Tibial nerve (tissue), 4 donors: ENCODE data around the gene ATP5MC2. TPM values are rescaled to one million over a fixed set of nuclear protein-coding genes. Genes with fewer than 3 reads are reported as not detected.

Experiments
- DNase-seq, 2 donors: peaks; one replicate each; pipeline ENCODE4 v3.0.0-alpha.2; 2019; ENCODE audit warnings: low spot score in 2 of 2
- H3K27ac ChIP-seq, 4 donors: fragments of 200-600 bp; sonication (generic) in 3 of 4; one replicate each; pipeline ENCODE4 v1.5.1; 2017 to 2019; ENCODE audit warnings: mild to moderate bottlenecking in 1 of 4
- H3K27me3 ChIP-seq, 2 donors: fragments of 200-600 bp; sonication (generic) in 1 of 2; one replicate each; pipeline versions ENCODE4 v1.5.1 to v1.6.0; 2017 to 2019
- H3K36me3 ChIP-seq, 3 donors: fragments of 200-600 bp; sonication (generic); one replicate each; pipeline ENCODE4 v1.5.1; 2018 to 2019
- H3K4me1 ChIP-seq, 4 donors: fragments of 200-600 bp; sonication (generic) in 3 of 4; one replicate each; pipeline ENCODE4 v1.5.1; 2017 to 2019
- H3K4me3 ChIP-seq, 4 donors: fragments of 200-600 bp; sonication (generic) in 3 of 4; one replicate each; pipeline ENCODE4 v1.5.1; 2017 to 2019; ENCODE audit warnings: mild to moderate bottlenecking in 1 of 4, moderate library complexity in 1 of 4
- H3K9me3 ChIP-seq, 4 donors: fragments of 200-600 bp; sonication (generic) in 3 of 4; one replicate each; pipeline ENCODE4 v1.5.1; 2017 to 2019
- CTCF ChIP-seq, 5 experiments: fragments of 200-600 bp in 3 of 5; fragments of 450-650 bp in 2 of 5; sonication (generic) in 3 of 5; IDR thresholded peaks; one replicate each; pipeline ENCODE4 v1.5.1; 2016 to 2019; ENCODE audit warnings: antibody characterized with exemption in 5 of 5, mild to moderate bottlenecking in 3 of 5, moderate library complexity in 2 of 5
- EP300 ChIP-seq, 2 donors: sonication (generic); formaldehyde crosslinking; IDR thresholded peaks; one replicate each; pipeline ENCODE4 v1.6.1; 2017; ENCODE audit warnings: antibody characterized with exemption in 2 of 2, mild to moderate bottlenecking in 1 of 2
- POLR2A ChIP-seq, 2 donors: fragments of 450-650 bp; IDR thresholded peaks; one replicate each; pipeline ENCODE4 v1.6.1; 2017; ENCODE audit warnings: antibody characterized with exemption in 2 of 2, mild to moderate bottlenecking in 2 of 2, moderate library complexity in 2 of 2
- WGBS, 2 donors: methylation state at CpG; one replicate each; pipeline ENCODE4 v1.1.5; 2018; 5-methylcytosine and 5-hydroxymethylcytosine counted together
- total RNA-seq, 4 donors: library from RNA; depleted of rRNA; stranded (reverse); fragments of >200 nt; gene quantifications; one replicate each; pipeline ENCODE4 v1.1.0, GENCODE V29; 2016

The ATP5MC2 gene
- total RNA-seq, 4 donors from 2014 or later: 191 to 223 (median 208) TPM

GRCh38 chr12:53717319-53717718 is 41.4 kb upstream of the ATP5MC2 start:
- Histone ChIP-seq H3K4me3 (no peak overlapping the region), H3K36me3 (peaks cover 2 to 100% (median 26%) of the 10 kb centered on the region in 3 donors), H3K9me3 (no peaks in the 10 kb centered on the region), H3K27ac (no peak overlapping the region), H3K27me3 (no peaks in the 10 kb centered on the region), H3K4me1 (no peaks in the 10 kb centered on the region)
- TF ChIP-seq EP300 (IDR thresholded peaks at IDR 0.05): no peak
- TF ChIP-seq POLR2A (IDR thresholded peaks at IDR 0.05): no peak
- no peak for TF ChIP-seq CTCF (IDR thresholded peaks at IDR 0.05)
- 88 to 91% methylated on average over 5 of the region's 5 CpGs for WGBS, 2 donors
- no peak for DNase-seq

DNA sequence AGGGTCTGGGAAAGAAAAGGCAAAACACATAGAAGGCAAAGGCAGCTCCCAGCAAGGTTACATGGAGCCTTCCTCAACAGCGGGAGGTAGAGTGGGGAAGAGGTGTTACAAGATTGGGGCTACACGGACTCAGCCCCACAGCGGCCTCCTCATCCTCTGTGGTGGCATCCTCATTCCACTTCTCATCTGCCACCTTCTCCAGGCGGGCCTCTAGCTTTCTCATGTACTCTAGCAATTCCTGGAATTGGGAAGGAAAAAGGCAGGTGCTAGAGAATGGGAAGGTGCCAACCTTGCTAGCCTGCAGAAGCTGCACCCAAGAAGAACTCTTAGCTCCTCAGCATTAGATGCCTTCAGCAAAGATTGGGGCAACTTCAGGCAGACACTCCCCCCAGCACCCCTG is 38.1 kb upstream of the ATP5MC2 start:
- no peak overlapping the region for H3K4me3 ChIP-seq
- peaks cover 0 to 4% (median 0%) of the 10 kb centered on the region in 4 donors for H3K4me1 ChIP-seq
- no peak for DNase-seq
- 87 to 94% methylated on average over 4 of the region's 4 CpGs for WGBS, 2 donors
- no peaks in the 10 kb centered on the region for H3K9me3 ChIP-seq
- no peaks in the 10 kb centered on the region for H3K27me3 ChIP-seq
- peaks cover 2 to 84% (median 10%) of the 10 kb centered on the region in 3 donors for H3K36me3 ChIP-seq
- TF ChIP-seq POLR2A (IDR thresholded peaks at IDR 0.05): no peak
- TF ChIP-seq EP300 (IDR thresholded peaks at IDR 0.05): no peak
- TF ChIP-seq CTCF (IDR thresholded peaks at IDR 0.05): no peak
- H3K27ac ChIP-seq: no peak overlapping the region

DNA sequence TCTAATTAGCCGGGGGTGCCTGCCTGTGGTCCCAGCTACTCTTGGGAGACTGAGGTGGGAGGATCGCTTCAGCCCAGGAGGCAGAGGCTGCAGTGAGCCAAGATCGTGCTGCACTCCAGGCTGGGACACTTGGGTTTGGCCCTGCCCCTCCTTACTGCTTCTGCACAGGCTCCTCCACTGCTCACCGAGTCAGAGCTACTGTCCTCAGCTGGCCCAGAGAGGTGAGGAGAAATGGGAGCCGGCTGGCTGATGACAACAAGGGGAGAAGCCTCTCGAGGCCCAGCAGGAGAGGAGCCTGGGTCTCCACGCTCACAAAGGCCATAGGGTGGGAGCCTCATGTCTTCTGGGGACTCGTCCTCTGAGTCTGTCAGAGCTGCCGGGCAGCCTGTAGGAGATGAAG is 37.6 kb upstream of the ATP5MC2 start:
- Histone ChIP-seq H3K4me1 (peaks cover 0 to 4% (median 0%) of the 10 kb centered on the region in 4 donors), H3K27ac (no peak overlapping the region), H3K9me3 (no peaks in the 10 kb centered on the region), H3K36me3 (peaks cover 2 to 79% (median 10%) of the 10 kb centered on the region in 3 donors), H3K4me3 (no peak overlapping the region), H3K27me3 (no peaks in the 10 kb centered on the region)
- DNase-seq: no peak
- no peak for TF ChIP-seq CTCF (IDR thresholded peaks at IDR 0.05)
- TF ChIP-seq EP300 (IDR thresholded peaks at IDR 0.05): no peak
- TF ChIP-seq POLR2A (IDR thresholded peaks at IDR 0.05): no peak
- 79 to 88% methylated on average over 7 to 9 of the region's 9 CpGs for WGBS, 2 donors

GRCh38 chr12:53712059-53712643 is 36.3 kb upstream of the ATP5MC2 start:
- TF ChIP-seq CTCF (IDR thresholded peaks at IDR 0.05) (no peak), EP300 (IDR thresholded peaks at IDR 0.05) (no peak), POLR2A (IDR thresholded peaks at IDR 0.05) (no peak)
- Histone ChIP-seq H3K27me3 (no peaks in the 10 kb centered on the region), H3K4me3 (no peak overlapping the region), H3K4me1 (peaks cover 0 to 4% (median 0%) of the 10 kb centered on the region in 4 donors), H3K27ac (no peak overlapping the region), H3K9me3 (no peaks in the 10 kb centered on the region), H3K36me3 (peaks cover 2 to 65% (median 10%) of the 10 kb centered on the region in 3 donors)
- DNase-seq: no peak
- WGBS, 2 donors: 65 to 67% methylated on average over 8 of the region's 8 CpGs

DNA sequence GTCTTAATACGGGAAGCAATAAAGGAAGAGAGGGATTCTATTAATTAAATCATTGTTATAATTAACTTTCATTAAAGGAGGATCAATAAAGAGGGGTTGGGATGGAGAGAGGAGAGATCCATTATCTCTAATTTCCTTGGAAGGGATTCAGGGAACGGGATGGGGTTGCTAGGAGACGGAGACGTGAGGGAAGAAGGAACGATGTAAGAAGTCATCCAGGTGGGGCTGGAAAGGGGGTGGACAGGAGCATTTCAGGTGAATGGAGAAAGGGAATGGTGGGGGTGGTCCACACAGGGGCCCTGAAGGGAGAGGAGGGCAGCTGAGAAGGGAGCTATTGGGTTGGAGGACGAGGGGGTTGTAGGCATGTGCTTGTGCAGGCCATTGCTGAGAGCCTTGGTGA is 34.2 kb upstream of the ATP5MC2 start:
- Histone ChIP-seq H3K4me1 (peaks cover 0 to 4% (median 0%) of the 10 kb centered on the region in 4 donors), H3K27me3 (peaks cover 0 to 10% of the 10 kb centered on the region in 2 donors), H3K36me3 (peaks cover 0 to 45% (median 0%) of the 10 kb centered on the region in 3 donors), H3K9me3 (no peaks in the 10 kb centered on the region), H3K27ac (no peak overlapping the region), H3K4me3 (no peak overlapping the region)
- DNase-seq: no peak
- WGBS, 2 donors: 36 to 51% methylated on average over 6 of the region's 6 CpGs
- TF ChIP-seq EP300 (IDR thresholded peaks at IDR 0.05): no peak
- no peak for TF ChIP-seq POLR2A (IDR thresholded peaks at IDR 0.05)
- no peak for TF ChIP-seq CTCF (IDR thresholded peaks at IDR 0.05)
